Effector memory CD4-positive, alpha-beta T cell (primary cell): ENCODE data around the gene NCAM1.
A peak's percentile ranks its signal among the peaks of the same experiment; 100 is the strongest.

Experiments
- DNase-seq, 3 donors: peaks; one replicate each; pipeline ENCODE4 v3.0.0-alpha.2; 2020
- H3K27ac ChIP-seq: 2 replicates; pipeline ENCODE4 v1.7.0; 2013; ENCODE audit warnings: mild to moderate bottlenecking, low read length, moderate library complexity; ENCODE audit not compliant: insufficient read depth, poor library complexity, severe bottlenecking
- H3K27me3 ChIP-seq: replicated peaks from 2 replicates; pipeline ENCODE4 v1.7.0; 2013; ENCODE audit warnings: mild to moderate bottlenecking, low read length; ENCODE audit not compliant: insufficient read depth, control insufficient read depth, poor library complexity, severe bottlenecking
- H3K36me3 ChIP-seq: 2 replicates; pipeline ENCODE4 v1.7.0; 2013; ENCODE audit warnings: mild to moderate bottlenecking, low read length, moderate library complexity; ENCODE audit not compliant: control insufficient read depth, insufficient read depth
- H3K4me1 ChIP-seq: 2 replicates; pipeline ENCODE4 v1.7.0; 2013; ENCODE audit warnings: low read length, mild to moderate bottlenecking; ENCODE audit not compliant: control insufficient read depth, insufficient read depth, poor library complexity, severe bottlenecking
- H3K4me3 ChIP-seq: 2 replicates; pipeline ENCODE4 v1.7.0; 2013; ENCODE audit warnings: low read length, low read depth, mild to moderate bottlenecking; ENCODE audit not compliant: insufficient read depth, poor library complexity, severe bottlenecking
- H3K9me3 ChIP-seq: 2 replicates; pipeline ENCODE4 v1.7.0; 2013; ENCODE audit warnings: mild to moderate bottlenecking, low read length, moderate library complexity; ENCODE audit not compliant: control insufficient read depth

The NCAM1 gene

DNA sequence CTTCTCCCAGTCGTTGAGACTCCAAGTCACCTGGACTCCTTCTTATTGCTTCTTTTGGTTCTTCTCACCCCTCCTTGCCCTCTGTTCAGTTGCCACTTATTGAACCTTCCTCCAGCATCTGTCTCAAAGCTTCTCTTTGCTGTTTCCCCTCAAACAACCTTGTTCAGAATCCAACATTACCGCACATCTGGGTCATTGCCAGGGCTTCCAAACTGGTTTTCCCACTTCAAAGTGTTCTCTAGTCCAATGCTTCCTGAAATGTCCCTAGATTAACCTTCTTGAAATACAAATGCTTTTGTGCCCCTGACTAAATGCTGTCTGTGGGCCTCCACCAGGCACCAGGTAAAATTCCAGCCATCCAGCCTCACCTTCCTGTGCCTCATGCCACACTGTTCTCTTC lies 252.3 kb downstream of the NCAM1 start:
- Histone ChIP-seq H3K27me3 (no peaks in the 10 kb centered on the region), H3K36me3 (no peaks in the 10 kb centered on the region), H3K27ac (no peak overlapping the region), H3K9me3 (no peaks in the 10 kb centered on the region), H3K4me1 (no peaks in the 10 kb centered on the region), H3K4me3 (no peak overlapping the region)
- DNase-seq: no peak

- H3K9me3 ChIP-seq: no peaks in the 10 kb centered on the region
- no peak for DNase-seq
- H3K36me3 ChIP-seq: no peaks in the 10 kb centered on the region
- no peak overlapping the region for H3K4me3 ChIP-seq
- no peak overlapping the region for H3K27ac ChIP-seq
- H3K4me1 ChIP-seq: no peaks in the 10 kb centered on the region
- no peaks in the 10 kb centered on the region for H3K27me3 ChIP-seq
These were observed 261.0 kb downstream of the NCAM1 start for GRCh38 chr11:113222241-113222640.

DNA sequence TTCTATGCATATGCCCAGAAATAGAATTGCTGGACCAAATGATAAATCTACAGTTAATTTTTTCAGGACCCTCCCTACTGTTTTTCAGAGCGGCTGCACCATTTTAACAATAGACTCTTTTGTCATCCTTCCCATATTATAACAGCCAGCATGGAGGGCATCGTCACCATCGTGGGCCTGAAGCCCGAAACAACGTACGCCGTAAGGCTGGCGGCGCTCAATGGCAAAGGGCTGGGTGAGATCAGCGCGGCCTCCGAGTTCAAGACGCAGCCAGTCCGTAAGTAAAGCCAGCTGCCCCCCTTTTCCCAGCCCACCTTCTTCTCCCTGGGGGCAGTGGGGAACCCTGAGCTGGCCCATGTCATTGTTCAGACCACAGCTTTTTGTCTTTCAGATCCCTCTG lies 273.7 kb downstream of the NCAM1 start:
- no peaks in the 10 kb centered on the region for H3K36me3 ChIP-seq
- no peaks in the 10 kb centered on the region for H3K27me3 ChIP-seq
- no peak overlapping the region for H3K27ac ChIP-seq
- H3K9me3 ChIP-seq: no peaks in the 10 kb centered on the region
- H3K4me3 ChIP-seq: no peak overlapping the region
- no peaks in the 10 kb centered on the region for H3K4me1 ChIP-seq
- DNase-seq: no peak

- H3K4me3 ChIP-seq: no peak overlapping the region
- H3K36me3 ChIP-seq: no peaks in the 10 kb centered on the region
- no peaks in the 10 kb centered on the region for H3K9me3 ChIP-seq
- H3K27me3 ChIP-seq: no peaks in the 10 kb centered on the region
- no peak for DNase-seq
- no peaks in the 10 kb centered on the region for H3K4me1 ChIP-seq
- H3K27ac ChIP-seq: no peak overlapping the region
These were observed 276.0 kb downstream of the NCAM1 start for GRCh38 chr11:113237261-113237660.

DNA sequence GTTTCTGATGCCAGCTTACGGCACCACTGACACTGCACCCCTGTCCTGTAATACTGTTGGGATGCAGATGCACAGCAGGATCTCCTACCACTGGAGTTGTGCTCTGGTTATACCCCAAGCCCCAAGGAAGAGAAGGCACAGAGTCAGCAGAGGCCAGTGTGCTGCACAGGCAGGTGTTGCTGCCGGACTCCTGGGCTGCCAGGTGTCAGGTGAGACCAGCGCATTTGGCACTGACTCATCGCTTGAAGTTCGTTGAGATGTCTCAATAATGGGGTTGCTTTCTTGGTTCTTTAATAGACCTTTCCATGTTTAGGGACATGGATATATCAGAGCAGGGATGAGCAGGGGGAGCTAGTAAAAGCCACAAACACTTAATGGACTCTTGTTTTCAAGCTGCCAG lies 277.5 kb downstream of the NCAM1 start:
- Histone ChIP-seq H3K9me3 (no peaks in the 10 kb centered on the region), H3K4me3 (no peak overlapping the region), H3K36me3 (no peaks in the 10 kb centered on the region), H3K27me3 (no peaks in the 10 kb centered on the region), H3K27ac (no peak overlapping the region), H3K4me1 (no peaks in the 10 kb centered on the region)
- DNase-seq: no peak

- Histone ChIP-seq H3K4me3 (no peak overlapping the region), H3K27ac (no peak overlapping the region), H3K36me3 (no peaks in the 10 kb centered on the region), H3K4me1 (no peaks in the 10 kb centered on the region), H3K9me3 (no peaks in the 10 kb centered on the region), H3K27me3 (no peaks in the 10 kb centered on the region)
- no peak for DNase-seq
These were observed 279.2 kb downstream of the NCAM1 start for GRCh38 chr11:113240389-113240788.

DNA sequence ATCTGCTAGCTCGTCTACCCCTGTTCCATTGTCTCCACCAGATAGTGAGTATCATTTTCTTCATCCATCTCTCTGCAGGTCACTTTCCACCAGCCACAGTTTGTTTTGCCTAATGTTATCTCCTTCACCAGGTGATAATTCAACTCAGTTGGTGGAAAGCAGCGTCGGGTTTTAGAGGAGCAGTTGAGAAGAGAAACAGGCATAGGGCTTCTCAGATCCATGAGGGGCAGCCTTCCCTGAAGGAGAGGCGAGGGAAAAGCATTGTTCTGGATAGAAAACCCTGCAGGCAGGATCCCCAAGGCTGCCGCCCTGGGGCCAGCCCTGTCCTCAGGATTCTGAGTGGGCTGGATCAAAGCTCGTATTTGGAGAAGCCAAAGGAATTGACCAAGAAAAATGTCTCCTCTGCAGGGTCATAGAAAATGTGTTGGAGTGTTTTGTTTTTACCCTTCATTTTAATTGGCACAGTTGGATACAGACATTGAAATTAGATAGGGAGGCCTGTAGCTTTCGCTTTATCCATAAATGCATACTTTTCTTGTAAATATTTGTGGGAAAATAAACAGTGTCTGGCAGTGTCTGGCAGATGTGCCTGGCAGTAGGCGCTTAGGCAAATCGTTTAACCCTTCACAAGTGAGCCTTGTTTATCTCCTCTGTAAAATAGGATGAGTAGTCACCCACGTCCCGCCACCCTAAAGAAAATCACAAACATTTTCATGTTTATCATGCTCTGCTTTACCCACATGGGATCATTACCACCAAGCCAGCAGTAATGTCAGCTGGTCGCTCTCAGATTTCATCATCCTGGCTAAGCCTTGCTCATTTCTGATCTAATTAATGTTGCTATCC lies 279.8 kb downstream of the NCAM1 start:
- H3K9me3 ChIP-seq: no peaks in the 10 kb centered on the region
- no peaks in the 10 kb centered on the region for H3K36me3 ChIP-seq
- H3K4me1 ChIP-seq: no peaks in the 10 kb centered on the region
- no peak overlapping the region for H3K27ac ChIP-seq
- H3K27me3 ChIP-seq: no peaks in the 10 kb centered on the region
- DNase-seq: no peak
- H3K4me3 ChIP-seq: no peak overlapping the region

DNA sequence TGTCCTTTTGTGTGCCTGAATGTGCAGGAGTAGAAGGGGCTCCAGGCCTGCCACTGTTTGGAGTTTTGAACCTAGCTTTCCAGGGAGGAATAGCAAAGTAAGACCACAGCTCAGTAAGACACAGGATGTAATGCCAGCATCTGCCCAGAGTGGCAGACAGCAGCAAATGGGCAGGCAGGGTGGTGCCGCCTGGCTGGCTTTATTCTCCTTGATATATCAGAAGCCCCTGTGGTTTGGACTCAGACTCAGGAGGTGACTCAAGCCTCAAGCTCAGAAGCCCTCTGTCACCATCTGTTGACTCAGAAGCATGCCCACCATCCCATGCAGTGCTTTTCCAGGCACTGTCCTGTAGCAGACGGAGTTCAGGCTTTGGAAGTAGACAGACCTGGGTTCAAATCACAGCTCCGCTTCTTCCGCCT lies 280.4 kb downstream of the NCAM1 start:
- Histone ChIP-seq H3K4me1 (no peaks in the 10 kb centered on the region), H3K4me3 (no peak overlapping the region), H3K36me3 (no peaks in the 10 kb centered on the region), H3K27ac (no peak overlapping the region), H3K9me3 (no peaks in the 10 kb centered on the region), H3K27me3 (no peaks in the 10 kb centered on the region)
- no peak for DNase-seq

DNA sequence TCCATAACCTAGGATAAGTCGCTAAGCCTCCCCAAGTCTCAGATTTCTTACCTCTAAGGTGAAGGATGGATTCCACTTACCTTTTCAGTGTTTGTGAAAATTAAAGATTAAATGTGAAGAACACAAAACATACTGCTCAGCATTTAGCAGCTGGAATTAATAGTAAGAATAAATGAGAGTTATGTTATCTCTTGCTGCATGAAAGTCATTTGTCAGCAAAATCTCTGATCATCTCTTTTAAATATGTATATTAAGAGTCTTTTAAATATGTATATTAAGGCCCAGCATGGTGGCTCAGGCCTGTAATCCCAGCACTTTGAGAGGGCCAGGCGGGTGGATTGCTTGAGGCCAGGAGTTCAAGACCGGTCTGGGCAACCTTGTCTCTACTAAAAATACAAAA lies 280.8 kb downstream of the NCAM1 start:
- Histone ChIP-seq H3K4me3 (no peak overlapping the region), H3K9me3 (no peaks in the 10 kb centered on the region), H3K27me3 (no peaks in the 10 kb centered on the region), H3K4me1 (no peaks in the 10 kb centered on the region), H3K27ac (no peak overlapping the region), H3K36me3 (no peaks in the 10 kb centered on the region)
- no peak for DNase-seq

GRCh38 chr11:113242767-113243397 lies 281.7 kb downstream of the NCAM1 start:
- H3K27ac ChIP-seq: no peak overlapping the region
- peak in 1 of 3 donors; percentile 2 for DNase-seq
- H3K27me3 ChIP-seq: no peaks in the 10 kb centered on the region
- H3K36me3 ChIP-seq: no peaks in the 10 kb centered on the region
- peak overlapping the region; percentile 30 for H3K4me3 ChIP-seq
- H3K4me1 ChIP-seq: no peaks in the 10 kb centered on the region
- no peaks in the 10 kb centered on the region for H3K9me3 ChIP-seq
